ENCODE measurements around the gene EMX1.

DNA sequence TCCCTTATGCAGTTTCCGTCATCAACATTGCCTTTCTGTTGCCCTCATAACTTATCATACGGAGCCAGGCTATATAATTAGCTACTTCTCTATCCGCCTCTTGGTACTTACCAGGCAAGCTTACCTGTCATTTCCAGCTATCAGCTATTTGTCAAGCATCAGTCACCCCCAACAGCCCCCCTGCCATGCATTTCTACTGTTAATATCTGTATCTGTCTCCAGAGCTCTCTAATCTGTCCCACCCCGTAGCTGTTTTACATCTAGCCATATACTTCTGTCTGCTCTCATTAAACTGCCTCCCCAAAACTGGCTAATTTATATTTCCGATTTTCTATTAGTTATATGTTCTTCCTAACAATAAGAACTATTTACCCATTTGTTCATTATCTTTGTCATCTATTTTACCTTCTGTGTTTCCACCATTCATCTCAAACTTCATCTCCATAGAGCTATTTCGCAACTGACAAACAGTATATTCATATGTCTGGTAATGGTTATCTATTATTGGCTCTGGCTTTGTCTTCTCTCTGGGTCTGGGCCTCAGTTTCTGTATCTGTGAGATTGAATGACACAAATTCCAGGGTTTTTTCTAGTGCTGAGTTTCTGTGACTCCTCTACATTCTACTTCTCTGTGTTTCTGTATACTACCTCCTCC lies 9.6 kb downstream of the EMX1 start:
- TF ChIP-seq, protein P1, sequence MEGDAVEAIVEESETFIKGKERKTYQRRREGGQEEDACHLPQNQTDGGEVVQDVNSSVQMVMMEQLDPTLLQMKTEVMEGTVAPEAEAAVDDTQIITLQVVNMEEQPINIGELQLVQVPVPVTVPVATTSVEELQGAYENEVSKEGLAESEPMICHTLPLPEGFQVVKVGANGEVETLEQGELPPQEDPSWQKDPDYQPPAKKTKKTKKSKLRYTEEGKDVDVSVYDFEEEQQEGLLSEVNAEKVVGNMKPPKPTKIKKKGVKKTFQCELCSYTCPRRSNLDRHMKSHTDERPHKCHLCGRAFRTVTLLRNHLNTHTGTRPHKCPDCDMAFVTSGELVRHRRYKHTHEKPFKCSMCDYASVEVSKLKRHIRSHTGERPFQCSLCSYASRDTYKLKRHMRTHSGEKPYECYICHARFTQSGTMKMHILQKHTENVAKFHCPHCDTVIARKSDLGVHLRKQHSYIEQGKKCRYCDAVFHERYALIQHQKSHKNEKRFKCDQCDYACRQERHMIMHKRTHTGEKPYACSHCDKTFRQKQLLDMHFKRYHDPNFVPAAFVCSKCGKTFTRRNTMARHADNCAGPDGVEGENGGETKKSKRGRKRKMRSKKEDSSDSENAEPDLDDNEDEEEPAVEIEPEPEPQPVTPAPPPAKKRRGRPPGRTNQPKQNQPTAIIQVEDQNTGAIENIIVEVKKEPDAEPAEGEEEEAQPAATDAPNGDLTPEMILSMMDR (IDR thresholded peaks at IDR 0.05), result no peak
- no peak for TF ChIP-seq POLR2A (IDR thresholded peaks at IDR 0.05)

Measured in testis (tissue), 2 donors.